Measurements from ENCODE around the gene MARVELD3. TPM values are rescaled to one million over a fixed set of nuclear protein-coding genes. Genes with fewer than 3 reads are reported as not detected.
"Not testable (repeated sequence)": the region's sequence is repeated elsewhere in the genome, so short reads cannot be mapped to it uniquely, and the experiment has no call there.

MARVELD3 gene
- total and polyA plus RNA-seq, 4 experiments from 2014 or later, result not detected

GRCh38 chr16:71590071-71590470 is 35.9 kb upstream of the MARVELD3 start:
- H3K9me3 Mint-ChIP-seq; H3K36me3 ChIP-seq (ENCODE audit: insufficient read depth, low read length); H3K4me3 ChIP-seq (ENCODE audit: low read length in 2 of 2); H3K27me3 ChIP-seq (ENCODE audit: insufficient read depth, low read length); H3K27ac Mint-ChIP-seq; H3K27ac ChIP-seq (ENCODE audit: low read depth, low read length); POLR2A ChIA-PET (ENCODE audit: partially characterized antibody); intact Hi-C loops (cut with micrococcal nuclease); CTCF ChIA-PET (ENCODE audit: partially characterized antibody); H3K36me3 Mint-ChIP-seq; H3K9me3 ChIP-seq (ENCODE audit: control insufficient read depth in 1 of 2, low read length in 2 of 2); H3K4me1 Mint-ChIP-seq; H3K4me1 ChIP-seq (ENCODE audit: insufficient read depth, low read length); DNase-seq; H3K4me3 Mint-ChIP-seq: not testable (repeated sequence)
- H3K27me3 Mint-ChIP-seq, result peaks cover 39 to 55% of the 10 kb centered on the region in 2 donors

- Mint-ChIP-seq H3K9me3 (peaks cover 0 to 9% (median 0%) of the 10 kb centered on the region in 8 donors), H3K27ac (no peak overlapping the region), H3K4me3 (no peak overlapping the region), H3K4me1 (no peaks in the 10 kb centered on the region), H3K27me3 (peaks cover 37 to 51% of the 10 kb centered on the region in 2 donors), H3K36me3 (no peaks in the 10 kb centered on the region)
- CTCF ChIA-PET (ENCODE audit: partially characterized antibody), result no interaction called here
- Histone ChIP-seq H3K36me3 (ENCODE audit: insufficient read depth, low read length) (no peaks in the 10 kb centered on the region), H3K4me3 (ENCODE audit: low read length in 2 of 2) (no peak overlapping the region), H3K27ac (ENCODE audit: low read depth, low read length) (no peak overlapping the region), H3K4me1 (ENCODE audit: insufficient read depth, low read length) (no peaks in the 10 kb centered on the region), H3K9me3 (ENCODE audit: control insufficient read depth in 1 of 2, low read length in 2 of 2) (no peaks in the 10 kb centered on the region), H3K27me3 (ENCODE audit: insufficient read depth, low read length) (no peaks in the 10 kb centered on the region)
- intact Hi-C loops (cut with micrococcal nuclease), result no loop called here
- no peak for DNase-seq
- POLR2A ChIA-PET (ENCODE audit: partially characterized antibody), result no interaction called here
Observed at GRCh38 chr16:71590584-71590983, 35.4 kb upstream of the MARVELD3 start.

- Mint-ChIP-seq H3K4me3 (no peak overlapping the region), H3K9me3 (peaks cover 0 to 5% (median 0%) of the 10 kb centered on the region in 8 donors), H3K4me1 (no peaks in the 10 kb centered on the region), H3K27me3 (peaks cover 32 to 47% of the 10 kb centered on the region in 2 donors), H3K27ac (no peak overlapping the region), H3K36me3 (no peaks in the 10 kb centered on the region)
- intact Hi-C loops (cut with micrococcal nuclease), result no loop called here
- H3K4me1 ChIP-seq (ENCODE audit: insufficient read depth, low read length), result no peaks in the 10 kb centered on the region
- ChIA-PET POLR2A (ENCODE audit: partially characterized antibody) (no interaction called here), CTCF (ENCODE audit: partially characterized antibody) (interaction anchor here (1.3 to 1.5 kb wide), 2 partner anchors 17 to 19 kb away, joined by 6 to 12 read pairs; no protein-coding TSS in a partner anchor)
- no peaks in the 10 kb centered on the region for H3K27me3 ChIP-seq (ENCODE audit: insufficient read depth, low read length)
- H3K27ac ChIP-seq (ENCODE audit: low read depth, low read length), result no peak overlapping the region
- DNase-seq, result no peak
- no peaks in the 10 kb centered on the region for H3K36me3 ChIP-seq (ENCODE audit: insufficient read depth, low read length)
- no peaks in the 10 kb centered on the region for H3K9me3 ChIP-seq (ENCODE audit: control insufficient read depth in 1 of 2, low read length in 2 of 2)
- no peak overlapping the region for H3K4me3 ChIP-seq (ENCODE audit: low read length in 2 of 2)
Observed at GRCh38 chr16:71591917-71592316, 34.1 kb upstream of the MARVELD3 start.

- no peak overlapping the region for H3K27ac Mint-ChIP-seq
- peaks cover 25 to 49% of the 10 kb centered on the region in 2 donors for H3K27me3 Mint-ChIP-seq
- ChIA-PET POLR2A (ENCODE audit: partially characterized antibody) (no interaction called here), CTCF (ENCODE audit: partially characterized antibody) (interaction anchor here (0.9 to 1.5 kb wide), 3 partner anchors 16 to 18 kb away, joined by 3 to 12 read pairs (median 6); no protein-coding TSS in a partner anchor)
- Histone ChIP-seq H3K4me3 (ENCODE audit: low read length in 2 of 2) (no peak overlapping the region), H3K4me1 (ENCODE audit: insufficient read depth, low read length) (no peaks in the 10 kb centered on the region), H3K36me3 (ENCODE audit: insufficient read depth, low read length) (no peaks in the 10 kb centered on the region), H3K27me3 (ENCODE audit: insufficient read depth, low read length) (no peaks in the 10 kb centered on the region), H3K9me3 (ENCODE audit: control insufficient read depth in 1 of 2, low read length in 2 of 2) (no peaks in the 10 kb centered on the region), H3K27ac (ENCODE audit: low read depth, low read length) (no peak overlapping the region)
- H3K4me1 Mint-ChIP-seq, result no peaks in the 10 kb centered on the region
- DNase-seq, result no peak
- H3K36me3 Mint-ChIP-seq, result no peaks in the 10 kb centered on the region
- H3K4me3 Mint-ChIP-seq, result no peak overlapping the region
- intact Hi-C loops (cut with micrococcal nuclease), result no loop called here
- H3K9me3 Mint-ChIP-seq, result peaks cover 0 to 4% (median 0%) of the 10 kb centered on the region in 8 donors
Observed at GRCh38 chr16:71593048-71593999, 32.7 kb upstream of the MARVELD3 start.

GRCh38 chr16:71594000-71594646 is 31.9 kb upstream of the MARVELD3 start:
- Histone ChIP-seq H3K27ac (ENCODE audit: low read depth, low read length) (no peak overlapping the region), H3K4me1 (ENCODE audit: insufficient read depth, low read length) (no peaks in the 10 kb centered on the region), H3K36me3 (ENCODE audit: insufficient read depth, low read length) (no peaks in the 10 kb centered on the region), H3K9me3 (ENCODE audit: control insufficient read depth in 1 of 2, low read length in 2 of 2) (no peaks in the 10 kb centered on the region), H3K4me3 (ENCODE audit: low read length in 2 of 2) (no peak overlapping the region), H3K27me3 (ENCODE audit: insufficient read depth, low read length) (no peaks in the 10 kb centered on the region)
- Mint-ChIP-seq H3K27ac (no peak overlapping the region), H3K36me3 (no peaks in the 10 kb centered on the region), H3K4me1 (no peaks in the 10 kb centered on the region), H3K27me3 (peaks cover 23 to 45% of the 10 kb centered on the region in 2 donors), H3K4me3 (no peak overlapping the region), H3K9me3 (peaks cover 0 to 4% (median 0%) of the 10 kb centered on the region in 8 donors)
- no peak for DNase-seq
- ChIA-PET POLR2A (ENCODE audit: partially characterized antibody) (no interaction called here), CTCF (ENCODE audit: partially characterized antibody) (interaction anchor here (0.9 kb wide), 1 partner anchor 17 kb away, joined by 3 read pairs; no protein-coding TSS in a partner anchor)
- intact Hi-C loops (cut with micrococcal nuclease), result no loop called here

GRCh38 chr16:71595340-71595826 is 30.6 kb upstream of the MARVELD3 start:
- H3K4me1 Mint-ChIP-seq; H3K27ac Mint-ChIP-seq; H3K9me3 ChIP-seq (ENCODE audit: control insufficient read depth in 1 of 2, low read length in 2 of 2); H3K4me1 ChIP-seq (ENCODE audit: insufficient read depth, low read length); H3K36me3 Mint-ChIP-seq; H3K36me3 ChIP-seq (ENCODE audit: insufficient read depth, low read length); CTCF ChIA-PET (ENCODE audit: partially characterized antibody); H3K9me3 Mint-ChIP-seq; DNase-seq; H3K4me3 ChIP-seq (ENCODE audit: low read length in 2 of 2); POLR2A ChIA-PET (ENCODE audit: partially characterized antibody); intact Hi-C loops (cut with micrococcal nuclease); H3K27me3 ChIP-seq (ENCODE audit: insufficient read depth, low read length); H3K27ac ChIP-seq (ENCODE audit: low read depth, low read length); H3K4me3 Mint-ChIP-seq: not testable (repeated sequence)
- peaks cover 26 to 44% of the 10 kb centered on the region in 2 donors for H3K27me3 Mint-ChIP-seq

GRCh38 chr16:71598426-71598825 is 27.6 kb upstream of the MARVELD3 start:
- H3K4me3 Mint-ChIP-seq; POLR2A ChIA-PET (ENCODE audit: partially characterized antibody); intact Hi-C loops (cut with micrococcal nuclease); H3K27ac ChIP-seq (ENCODE audit: low read depth, low read length); H3K9me3 ChIP-seq (ENCODE audit: control insufficient read depth in 1 of 2, low read length in 2 of 2); H3K27ac Mint-ChIP-seq; H3K4me3 ChIP-seq (ENCODE audit: low read length in 2 of 2); H3K27me3 ChIP-seq (ENCODE audit: insufficient read depth, low read length); H3K36me3 ChIP-seq (ENCODE audit: insufficient read depth, low read length); H3K4me1 Mint-ChIP-seq; DNase-seq; H3K4me1 ChIP-seq (ENCODE audit: insufficient read depth, low read length); H3K36me3 Mint-ChIP-seq; H3K9me3 Mint-ChIP-seq; CTCF ChIA-PET (ENCODE audit: partially characterized antibody): not testable (repeated sequence)
- peaks cover 18 to 28% of the 10 kb centered on the region in 2 donors for H3K27me3 Mint-ChIP-seq
